ENCODE results near the gene SFRP5.

- TF ChIP-seq MAX (IDR thresholded peaks at IDR 0.05; ENCODE audit: low read depth, low read length) (no peak), BCL11A (IDR thresholded peaks at IDR 0.05; ENCODE audit: low read depth, low read length) (no peak), CTCF (IDR thresholded peaks at IDR 0.05 in 2 of 3, conservative IDR thresholded peaks at IDR 0.05 in 1 of 3; ENCODE audit: control insufficient read depth in 2 of 3, extremely low read depth in 1 of 3, insufficient read depth in 1 of 3, low read depth in 3 of 3, low read length in 3 of 3) (peak; percentile 66 to 90 (median 73)), EZH2 (IDR thresholded peaks at IDR 0.05; ENCODE audit: borderline replicate concordance, control insufficient read depth, low read depth, low read length) (no peak), ZZZ3 (IDR thresholded peaks at IDR 0.05; ENCODE audit: control insufficient read depth, insufficient read length, low read depth) (no peak), SMC3 (IDR thresholded peaks at IDR 0.05; ENCODE audit: borderline replicate concordance, low read length) (peak; percentile 37), GABPA (IDR thresholded peaks at IDR 0.05; ENCODE audit: low read depth) (no peak), POLR2AphosphoS5 (IDR thresholded peaks at IDR 0.05; ENCODE audit: low read length) (no peak), ZNF274 (IDR thresholded peaks at IDR 0.05; ENCODE audit: insufficient read depth, insufficient read length) (no peak)
Observed at GRCh38 chr10:97759158-97759887, 12.5 kb downstream of the SFRP5 start.
